GM12878 (cell line): ENCODE results near the gene CRMP1. TPM values are rescaled to one million over a fixed set of nuclear protein-coding genes. Genes with fewer than 3 reads are reported as not detected.

Experiments
- ATAC-seq: fragments of 200-7000 bp; cut with Tn5 transposase; 3 replicates; pipeline ENCODE4 v1.9.1; 2020; ENCODE audit warnings: mild to moderate bottlenecking, moderate library complexity
- BruUV-seq: library from RNA; stranded (reverse); fragments of 400-500 nt; replicated peaks from 2 replicates; lab custom pipeline; 2021; lab: Mats Ljungman, UMichigan
- CTCF ChIA-PET: fragments of 300-600 bp; sonication (Branson Sonifier 250); formaldehyde crosslinking; extraction: SDS; loops from one replicate; lab custom pipeline; 2021; ENCODE audit warnings: inconsistent platforms; lab: Yijun Ruan, JAX
- POLR2A ChIA-PET: fragments of 350-600 bp; formaldehyde crosslinking; extraction: SDS; loops from one replicate; lab custom pipeline; 2021; ENCODE audit warnings: inconsistent platforms; lab: Charles Lee
- RAD21 ChIA-PET: fragments of 300-600 bp; sonication (Branson Sonifier 250); formaldehyde crosslinking; loops from one replicate; lab custom pipeline; 2023; ENCODE audit warnings: antibody characterized with exemption; ENCODE audit not compliant: unreplicated experiment; lab: Charles Lee
- SMC1A ChIA-PET: fragments of 300-600 bp; sonication (Branson Sonifier 250); formaldehyde crosslinking; loops from one replicate; lab custom pipeline; 2023; ENCODE audit not compliant: unreplicated experiment, uncharacterized antibody; lab: Charles Lee
- DNase-seq: peaks from one replicate; pipeline ENCODE4 v3.0.0-alpha.2; 2011; ENCODE audit warnings: low read depth, low spot score
- FAIRE-seq: peaks from 3 replicates; lab custom pipeline; 2011; peaks lifted over from hg19 to GRCh38; lab: Jason Lieb, UNC
- H2AFZ ChIP-seq: 2 replicates; pipeline ENCODE4 v1.6.0; 2011; ENCODE audit warnings: low read depth, low read length, control low read depth; ENCODE audit not compliant: control insufficient read depth
- H3K27ac ChIP-seq: 2 replicates; pipeline ENCODE4 v1.5.1; 2011; ENCODE audit warnings: control low read depth; ENCODE audit not compliant: control insufficient read depth, insufficient read depth
- H3K27me3 ChIP-seq, 2 experiments: replicated peaks in 1 of 2; 2 replicates each; pipeline versions ENCODE4 v1.6.0 to v1.6.1; 2011; ENCODE audit warnings: low read length in 1 of 2; ENCODE audit not compliant: control insufficient read depth in 2 of 2, insufficient read depth in 2 of 2
- H3K36me3 ChIP-seq, 2 experiments: 2 replicates each; pipeline ENCODE4 v1.5.1; 2011; ENCODE audit warnings: low read length in 1 of 2; ENCODE audit not compliant: control insufficient read depth in 2 of 2, insufficient read depth in 2 of 2
- H3K4me1 ChIP-seq: 2 replicates; pipeline ENCODE4 v1.6.1; 2011; ENCODE audit warnings: mild to moderate bottlenecking, low read length, moderate library complexity, mixed read lengths; ENCODE audit not compliant: control insufficient read depth, insufficient read depth
- H3K4me2 ChIP-seq: 2 replicates; pipeline ENCODE4 v1.6.0; 2011; ENCODE audit warnings: control low read depth; ENCODE audit not compliant: control insufficient read depth, insufficient read depth
- H3K4me3 ChIP-seq: fragments of 200-600 bp; sonication (generic); 2 replicates; pipeline ENCODE4 v1.5.1; 2016
- H3K79me2 ChIP-seq: 2 replicates; pipeline ENCODE4 v1.6.0; 2011; ENCODE audit warnings: low read length; ENCODE audit not compliant: control insufficient read depth, insufficient read depth
- H3K9ac ChIP-seq: 2 replicates; pipeline ENCODE4 v1.8.0; 2011; ENCODE audit warnings: low read length, control low read depth, mixed read lengths; ENCODE audit not compliant: control insufficient read depth, insufficient read depth
- H3K9me3 ChIP-seq: replicated peaks from 3 replicates; pipeline ENCODE4 v1.5.1; 2011; ENCODE audit warnings: mild to moderate bottlenecking, low read length; ENCODE audit not compliant: control insufficient read depth, insufficient read depth
- H4K20me1 ChIP-seq: 2 replicates; pipeline ENCODE4 v1.6.0; 2011; ENCODE audit not compliant: control insufficient read depth, insufficient read depth
- ASH2L ChIP-seq: fragments of 300-600, 200-600 bp; sonication (generic); IDR thresholded peaks from 2 replicates; pipeline ENCODE4 v1.6.1; 2017; ENCODE audit warnings: low read depth, mild to moderate bottlenecking, borderline replicate concordance
- JUND ChIP-seq: IDR thresholded peaks from 2 replicates; pipeline ENCODE4 v1.6.1; 2012; ENCODE audit warnings: low read depth, mild to moderate bottlenecking, low read length, improper control_type of control experiment, moderate library complexity
- KLF5 ChIP-seq: fragments of 450-650 bp; IDR thresholded peaks from 2 replicates; pipeline ENCODE4 v1.6.1; 2014; ENCODE audit warnings: mild to moderate bottlenecking; ENCODE audit not compliant: partially characterized antibody
- MEF2B ChIP-seq: fragments of 450-650 bp; IDR thresholded peaks from 2 replicates; pipeline ENCODE4 v1.6.1; 2018; ENCODE audit warnings: mild to moderate bottlenecking, moderate library complexity; ENCODE audit not compliant: partially characterized antibody, poor library complexity, severe bottlenecking
- MYB ChIP-seq: fragments of 150-350 bp; IDR thresholded peaks from 2 replicates; pipeline ENCODE4 v1.6.1; 2014; ENCODE audit warnings: mild to moderate bottlenecking, low read depth, low read length, borderline replicate concordance
- NR2F1 ChIP-seq: fragments of 450-650 bp; conservative IDR thresholded peaks from 2 replicates; pipeline ENCODE4 v1.6.1; 2017; ENCODE audit warnings: mild to moderate bottlenecking
- PML ChIP-seq: IDR thresholded peaks from 2 replicates; pipeline ENCODE4 v1.6.1; 2012; ENCODE audit warnings: low read length, inconsistent platforms
- POU2F2 ChIP-seq: IDR thresholded peaks from 3 replicates; pipeline ENCODE4 v1.6.1; 2011; ENCODE audit warnings: low read depth, mild to moderate bottlenecking, low read length, borderline replicate concordance
- RELA ChIP-seq: fragments of 450-650 bp; IDR thresholded peaks from 2 replicates; pipeline ENCODE4 v1.8.0; 2014; ENCODE audit warnings: borderline replicate concordance; ENCODE audit not compliant: partially characterized antibody
- RUNX3 ChIP-seq: IDR thresholded peaks from 2 replicates; pipeline ENCODE4 v1.6.1; 2012; ENCODE audit warnings: low read length, inconsistent platforms
- SIN3A ChIP-seq: IDR thresholded peaks from 2 replicates; pipeline ENCODE4 v1.6.1; 2012; ENCODE audit warnings: low read depth, low read length, improper control_type of control experiment
- STAT3 ChIP-seq: IDR thresholded peaks from 2 replicates; pipeline ENCODE4 v1.6.1; 2011; ENCODE audit warnings: low read depth, low read length, improper control_type of control experiment
- WRNIP1 ChIP-seq: IDR thresholded peaks from 2 replicates; pipeline ENCODE4 v1.6.1; 2011; ENCODE audit warnings: low read depth, low read length, improper control_type of control experiment, borderline replicate concordance
- WGBS: methylation state at CpG from one replicate; pipeline ENCODE4 v1.1.6; 2016; ENCODE audit warnings: low lambda C conversion rate; ENCODE audit not compliant: insufficient replicate concordance, insufficient coverage; ENCODE audit errors: missing lambda C conversion rate; 5-methylcytosine and 5-hydroxymethylcytosine counted together
- in situ Hi-C: fragments of 300-500 bp; cut with MboI; formaldehyde crosslinking; loops from 9 replicates; pipeline ENCODE4 v1.14.3; 2018; ENCODE audit warnings: mixed read lengths
- intact Hi-C: fragments of 100-400 bp; cut with micrococcal nuclease; formaldehyde crosslinking; loops from one replicate; pipeline ENCODE4 v1.14.2; 2022; ENCODE audit not compliant: unreplicated experiment
- polyA plus RNA-seq, 11 experiments: library from polyadenylated mRNA; depleted of rRNA in 4 of 11; unstranded in 6 of 11; stranded (reverse) in 5 of 11; fragments of >200 nt; fragmentation: Nextera tagmentation in 4 of 11; fragmentation: Illumina TruSeq in 1 of 11; extraction: Ambion mirVana in 4 of 11; extraction: Trizol in 1 of 11; gene quantifications; 1 replicate in 1 of 11; 2 replicates in 10 of 11; pipeline versions ENCODE4 v1.2.1 to v1.2.3, GENCODE V29; 2011 to 2016; ENCODE audit warnings: inconsistent platforms in 2 of 11, missing spikeins in 2 of 11, low read depth in 1 of 11
- total RNA-seq, 4 experiments: library from RNA; depleted of rRNA in 3 of 4; stranded (reverse); fragments of >200 nt in 3 of 4; fragmentation: Illumina TruSeq in 1 of 4; extraction: Trizol in 1 of 4; gene quantifications; 2 replicates each; pipeline versions ENCODE4 v1.2.1 to v1.2.3, GENCODE V29; 2013 to 2021
- TF ChIP-seq, protein P1 (sequence below): IDR thresholded peaks from 2 replicates; pipeline ENCODE4 v1.6.1; 2011; ENCODE audit warnings: mild to moderate bottlenecking, low read depth, low read length, moderate library complexity; ENCODE audit not compliant: insufficient replicate concordance
- TF ChIP-seq, protein P2 (sequence below): IDR thresholded peaks from 2 replicates; pipeline ENCODE4 v1.6.1; 2012; ENCODE audit warnings: low read depth, low read length, improper control_type of control experiment

CRMP1 gene
- total and polyA plus RNA-seq, 10 of the 15 experiments (the other 5 are each of a cell fraction or from before 2014, with no cell fraction given), result 0.03 to 1.4 (median 0.12) TPM; not detected in 2

DNA sequence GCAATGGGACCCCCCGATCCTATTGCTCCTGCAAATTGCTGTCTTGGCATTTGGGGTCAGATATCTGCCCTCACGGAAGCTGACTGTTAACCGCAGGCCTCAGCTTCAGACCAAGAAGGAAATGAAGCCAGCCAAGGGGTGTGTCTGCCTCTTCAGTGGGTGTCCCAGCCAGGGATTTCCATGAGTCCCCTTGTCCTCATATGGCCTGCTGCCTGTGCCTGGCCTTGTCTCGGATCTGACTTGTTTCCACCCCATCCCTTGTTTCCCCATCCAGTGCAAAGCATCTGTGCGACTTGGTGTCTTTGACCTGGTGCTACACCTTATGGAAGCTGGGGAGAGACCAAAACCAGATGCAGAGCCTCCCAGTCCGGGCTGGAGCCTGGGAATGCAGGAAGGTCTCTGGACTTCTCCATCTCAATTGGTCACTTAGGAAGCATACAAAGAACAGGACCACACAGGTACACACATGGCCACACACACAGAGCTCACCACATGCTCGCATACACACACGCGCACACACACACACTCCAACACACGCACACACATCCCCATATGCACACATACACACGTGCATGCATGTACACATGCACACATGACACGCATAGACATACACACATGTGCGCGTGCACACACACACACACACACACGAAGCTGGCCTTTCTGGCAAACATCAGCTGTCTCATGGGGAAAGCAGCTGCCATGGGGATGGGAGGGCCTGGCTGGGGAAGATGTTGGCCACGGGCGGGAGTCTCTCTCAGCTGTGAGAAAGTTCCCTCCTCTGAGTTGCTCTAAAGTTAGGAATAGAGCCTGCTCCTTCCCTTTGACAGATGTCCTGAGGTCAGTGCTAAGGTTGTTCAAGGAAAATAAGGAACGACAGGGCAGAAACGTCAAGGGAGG lies 65.5 kb downstream of the CRMP1 start:
- intact Hi-C loops, result loop anchor here (10.0 kb wide), 1 partner anchor 147 kb away; no protein-coding TSS in a partner anchor
- DNase-seq, result no peak
- no TSS peak for BruUV-seq
- Histone ChIP-seq H3K4me1 (peaks cover 16% of the 10 kb centered on the region), H4K20me1 (no peaks in the 10 kb centered on the region), H3K27ac (no peak overlapping the region), H3K27me3 (no peaks in the 10 kb centered on the region), H3K9ac (no peak overlapping the region), H2AFZ (no peak overlapping the region), H3K9me3 (no peaks in the 10 kb centered on the region), H3K79me2 (no peaks in the 10 kb centered on the region), H3K4me2 (no peak overlapping the region), H3K36me3 (no peaks in the 10 kb centered on the region; a peak in 1 of 4 replicates), H3K4me3 (no peak overlapping the region)
- TF ChIP-seq PML, result no peak
- TF ChIP-seq RUNX3, result peak; percentile 40
- ChIA-PET SMC1A (no interaction called here), CTCF (no interaction called here), RAD21 (no interaction called here), POLR2A (no interaction called here)
- 38% methylated on average over 19 of the region's 19 CpGs for WGBS
- no peak for ATAC-seq
- in situ Hi-C loops, result no loop called here
- no peak for FAIRE-seq

DNA sequence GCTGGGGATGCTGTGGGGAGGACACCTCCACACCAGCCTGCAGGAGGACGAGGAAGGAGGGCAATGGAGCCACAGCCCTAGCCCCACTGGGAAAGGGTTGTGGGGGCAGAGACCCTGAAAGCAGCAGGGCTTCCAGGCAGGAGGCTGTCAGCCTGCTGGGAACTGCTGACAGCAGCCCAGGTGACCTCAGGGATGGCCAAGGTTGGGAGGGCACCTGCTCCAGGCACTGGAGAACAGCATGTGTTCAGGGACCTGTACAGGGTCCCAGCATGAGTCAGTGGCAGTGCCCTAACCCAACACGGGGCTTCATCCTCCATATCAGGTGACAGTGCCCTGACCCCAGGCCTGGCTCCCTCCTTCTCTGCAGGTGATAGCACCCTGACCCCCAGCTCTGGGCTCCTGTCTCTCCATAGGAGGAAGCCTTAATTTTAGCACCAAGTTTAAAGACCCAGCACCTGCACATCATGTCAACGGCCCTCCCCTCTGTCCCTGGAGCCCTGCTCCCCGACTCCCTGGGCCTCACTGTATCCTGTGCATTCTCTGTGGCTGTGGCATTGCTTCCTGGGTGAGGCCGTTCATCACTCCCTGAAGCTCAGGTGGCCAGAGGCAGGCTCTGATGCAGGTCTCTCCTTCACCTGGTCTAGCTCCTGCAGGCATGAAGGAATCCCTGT lies 66.3 kb downstream of the CRMP1 start:
- no peak overlapping the region for H3K4me3 ChIP-seq
- H3K27ac ChIP-seq, result no peak overlapping the region
- RAD21 ChIA-PET, result no interaction called here
- BruUV-seq, result no TSS peak
- no peak overlapping the region for H3K9ac ChIP-seq
- no peak overlapping the region for H2AFZ ChIP-seq
- no peaks in the 10 kb centered on the region for H3K9me3 ChIP-seq
- intact Hi-C loops (loop anchor here (10.0 kb wide), 1 partner anchor 148 kb away; no protein-coding TSS in a partner anchor), in situ Hi-C loops (no loop called here)
- peaks cover 16% of the 10 kb centered on the region for H3K4me1 ChIP-seq
- no peaks in the 10 kb centered on the region; a peak in 1 of 4 replicates for H3K36me3 ChIP-seq
- POLR2A ChIA-PET, result no interaction called here
- no peak overlapping the region for H3K4me2 ChIP-seq
- H3K27me3 ChIP-seq, result no peaks in the 10 kb centered on the region
- 0% methylated on average over 5 of the region's 5 CpGs for WGBS
- SMC1A ChIA-PET, result no interaction called here
- CTCF ChIA-PET, result no interaction called here
- H3K79me2 ChIP-seq, result no peaks in the 10 kb centered on the region
- no peak for DNase-seq
- no peaks in the 10 kb centered on the region for H4K20me1 ChIP-seq
- ATAC-seq, result no peak
- no peak for FAIRE-seq
- no peak for TF ChIP-seq RELA
- TF ChIP-seq, protein P1, sequence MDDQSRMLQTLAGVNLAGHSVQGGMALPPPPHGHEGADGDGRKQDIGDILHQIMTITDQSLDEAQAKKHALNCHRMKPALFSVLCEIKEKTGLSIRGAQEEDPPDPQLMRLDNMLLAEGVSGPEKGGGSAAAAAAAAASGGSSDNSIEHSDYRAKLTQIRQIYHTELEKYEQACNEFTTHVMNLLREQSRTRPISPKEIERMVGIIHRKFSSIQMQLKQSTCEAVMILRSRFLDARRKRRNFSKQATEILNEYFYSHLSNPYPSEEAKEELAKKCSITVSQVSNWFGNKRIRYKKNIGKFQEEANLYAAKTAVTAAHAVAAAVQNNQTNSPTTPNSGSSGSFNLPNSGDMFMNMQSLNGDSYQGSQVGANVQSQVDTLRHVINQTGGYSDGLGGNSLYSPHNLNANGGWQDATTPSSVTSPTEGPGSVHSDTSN, result no peak
- no peak for TF ChIP-seq STAT3
- no peak for TF ChIP-seq MYB
- no peak for TF ChIP-seq WRNIP1
- no peak for TF ChIP-seq POU2F2
- no peak for TF ChIP-seq MEF2B
- TF ChIP-seq NR2F1, result no peak
- no peak for TF ChIP-seq SIN3A
- TF ChIP-seq JUND, result no peak
- no peak for TF ChIP-seq ASH2L
- TF ChIP-seq, protein P2, sequence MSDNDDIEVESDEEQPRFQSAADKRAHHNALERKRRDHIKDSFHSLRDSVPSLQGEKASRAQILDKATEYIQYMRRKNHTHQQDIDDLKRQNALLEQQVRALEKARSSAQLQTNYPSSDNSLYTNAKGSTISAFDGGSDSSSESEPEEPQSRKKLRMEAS, result no peak
- TF ChIP-seq KLF5, result no peak
